SKM-1 treated with dmso at 0.1 percent for 144 hours (cell line): ENCODE data around the gene RANGRF.

Source experiments
- DNase-seq: peaks from one replicate; lab custom pipeline; 2025; ENCODE audit not compliant: unreplicated experiment; lab: John Stamatoyannopoulos, UW

Gene RANGRF

GRCh38 chr17:8312726-8313600 is 24.5 kb downstream of the RANGRF start:
- DNase-seq, result no peak

- no peak for DNase-seq
Measured at GRCh38 chr17:8314797-8315763, 26.6 kb downstream of the RANGRF start.

GRCh38 chr17:8315764-8316217 is 27.3 kb downstream of the RANGRF start:
- no peak for DNase-seq

GRCh38 chr17:8318010-8318935 is 29.8 kb downstream of the RANGRF start:
- no peak for DNase-seq

- no peak for DNase-seq
Measured at GRCh38 chr17:8320262-8320661, 31.8 kb downstream of the RANGRF start.

GRCh38 chr17:8320990-8321389 is 32.5 kb downstream of the RANGRF start:
- no peak for DNase-seq

- no peak for DNase-seq
Measured at GRCh38 chr17:8322061-8322460, 33.6 kb downstream of the RANGRF start.

- no peak for DNase-seq
Measured at GRCh38 chr17:8324132-8324531, 35.7 kb downstream of the RANGRF start.

GRCh38 chr17:8324923-8325322 is 36.5 kb downstream of the RANGRF start:
- DNase-seq, result peak; percentile 5

GRCh38 chr17:8326511-8327302 is 38.2 kb downstream of the RANGRF start:
- peak; percentile 17 for DNase-seq

- DNase-seq, result no peak
Measured at GRCh38 chr17:8327303-8327649, 38.8 kb downstream of the RANGRF start.

- DNase-seq, result no peak
Measured at GRCh38 chr17:8332128-8332527, 43.7 kb downstream of the RANGRF start.

GRCh38 chr17:8332688-8333087 is 44.2 kb downstream of the RANGRF start:
- no peak for DNase-seq

- DNase-seq, result no peak
Measured at GRCh38 chr17:8333281-8333680, 44.8 kb downstream of the RANGRF start.

- DNase-seq, result peak; percentile 27
Measured at GRCh38 chr17:8337802-8338752, 49.6 kb downstream of the RANGRF start.

- DNase-seq, result no peak
Measured at GRCh38 chr17:8338753-8339140, 50.3 kb downstream of the RANGRF start.

- DNase-seq, result no peak
Measured at GRCh38 chr17:8339540-8339939, 51.1 kb downstream of the RANGRF start, which contains the start of gene ODF4. Gene ODF4, plus strand, starts transcription at chr17:8339840. Its CDS starts 212 bp downstream, at chr17:8340052.
